GM12878 (cell line): ENCODE measurements around the gene CTRB1. TPM values are rescaled to one million over a fixed set of nuclear protein-coding genes. Genes with fewer than 3 reads are reported as not detected.
A peak's percentile ranks its signal among the peaks of the same experiment; 100 is the strongest.

Experiments
- CHD1 ChIP-seq: IDR thresholded peaks from 2 replicates; pipeline ENCODE4 v1.6.1; 2012; ENCODE audit warnings: low read depth, low read length, improper control_type of control experiment
- CREB1 ChIP-seq: IDR thresholded peaks from 2 replicates; pipeline ENCODE4 v1.6.1; 2012; ENCODE audit warnings: low read depth, mild to moderate bottlenecking, inconsistent platforms
- FOXK2 ChIP-seq: fragments of 450-650 bp; IDR thresholded peaks from 2 replicates; pipeline ENCODE4 v1.6.1; 2017; ENCODE audit warnings: mild to moderate bottlenecking, moderate library complexity
- IKZF1 ChIP-seq: fragments of 450-650 bp; conservative IDR thresholded peaks from 2 replicates; pipeline ENCODE4 v1.6.1; 2017; ENCODE audit warnings: antibody characterized with exemption, mild to moderate bottlenecking
- JUNB ChIP-seq: IDR thresholded peaks from 2 replicates; pipeline ENCODE4 v1.6.1; 2016; ENCODE audit warnings: antibody characterized with exemption, mild to moderate bottlenecking
- JUND ChIP-seq: IDR thresholded peaks from 2 replicates; pipeline ENCODE4 v1.6.1; 2012; ENCODE audit warnings: low read depth, mild to moderate bottlenecking, low read length, improper control_type of control experiment, moderate library complexity
- MTA2 ChIP-seq: fragments of 450-650 bp; IDR thresholded peaks from 2 replicates; pipeline ENCODE4 v1.6.1; 2016; ENCODE audit warnings: low read depth, mild to moderate bottlenecking, moderate library complexity
- MXI1 ChIP-seq: fragments of 150-350 bp; IDR thresholded peaks from 2 replicates; pipeline ENCODE4 v1.6.1; 2011; ENCODE audit warnings: low read depth, mild to moderate bottlenecking, inconsistent platforms, low read length, improper control_type of control experiment
- NBN ChIP-seq: fragments of 450-650 bp; IDR thresholded peaks from 2 replicates; pipeline ENCODE4 v1.6.1; 2016
- NFIC ChIP-seq: IDR thresholded peaks from 2 replicates; pipeline ENCODE4 v1.6.1; 2012; ENCODE audit warnings: low read depth, mild to moderate bottlenecking, inconsistent platforms, low read length, moderate library complexity
- NFYB ChIP-seq: IDR thresholded peaks from 2 replicates; pipeline ENCODE4 v1.6.1; 2011; ENCODE audit warnings: low read depth, mild to moderate bottlenecking, low read length, improper control_type of control experiment, moderate library complexity; ENCODE audit not compliant: insufficient read depth
- PAX8 ChIP-seq: fragments of 450-650 bp; IDR thresholded peaks from 2 replicates; pipeline ENCODE4 v1.6.1; 2017; ENCODE audit warnings: mild to moderate bottlenecking, moderate library complexity
- PML ChIP-seq: IDR thresholded peaks from 2 replicates; pipeline ENCODE4 v1.6.1; 2012; ENCODE audit warnings: low read length, inconsistent platforms
- RB1 ChIP-seq: fragments of 450-650 bp; formaldehyde crosslinking; IDR thresholded peaks from 2 replicates; pipeline ENCODE4 v1.6.1; 2017; ENCODE audit warnings: mild to moderate bottlenecking, borderline replicate concordance
- RUNX3 ChIP-seq: IDR thresholded peaks from 2 replicates; pipeline ENCODE4 v1.6.1; 2012; ENCODE audit warnings: low read length, inconsistent platforms
- SIN3A ChIP-seq: IDR thresholded peaks from 2 replicates; pipeline ENCODE4 v1.6.1; 2012; ENCODE audit warnings: low read depth, low read length, improper control_type of control experiment
- SMC3 ChIP-seq: IDR thresholded peaks from 2 replicates; pipeline ENCODE4 v1.6.1; 2011; ENCODE audit warnings: low read length, improper control_type of control experiment, borderline replicate concordance
- STAT3 ChIP-seq: IDR thresholded peaks from 2 replicates; pipeline ENCODE4 v1.6.1; 2011; ENCODE audit warnings: low read depth, low read length, improper control_type of control experiment
- WRNIP1 ChIP-seq: IDR thresholded peaks from 2 replicates; pipeline ENCODE4 v1.6.1; 2011; ENCODE audit warnings: low read depth, low read length, improper control_type of control experiment, borderline replicate concordance
- YBX1 ChIP-seq: fragments of 450-650 bp; IDR thresholded peaks from 2 replicates; pipeline ENCODE4 v1.6.1; 2016; ENCODE audit warnings: antibody characterized with exemption
- polyA plus RNA-seq, 11 experiments: library from polyadenylated mRNA; depleted of rRNA in 4 of 11; unstranded in 6 of 11; stranded (reverse) in 5 of 11; fragments of >200 nt; fragmentation: Nextera tagmentation in 4 of 11; fragmentation: Illumina TruSeq in 1 of 11; extraction: Ambion mirVana in 4 of 11; extraction: Trizol in 1 of 11; gene quantifications; 1 replicate in 1 of 11; 2 replicates in 10 of 11; pipeline versions ENCODE4 v1.2.1 to v1.2.3, GENCODE V29; 2011 to 2016; ENCODE audit warnings: inconsistent platforms in 2 of 11, missing spikeins in 2 of 11, low read depth in 1 of 11
- total RNA-seq, 4 experiments: library from RNA; depleted of rRNA in 3 of 4; stranded (reverse); fragments of >200 nt in 3 of 4; fragmentation: Illumina TruSeq in 1 of 4; extraction: Trizol in 1 of 4; gene quantifications; 2 replicates each; pipeline versions ENCODE4 v1.2.1 to v1.2.3, GENCODE V29; 2013 to 2021
- TF ChIP-seq, protein P1 (sequence below): fragments of 450-650 bp; IDR thresholded peaks from 2 replicates; pipeline ENCODE4 v1.6.1; 2016; ENCODE audit warnings: mild to moderate bottlenecking
- TF ChIP-seq, protein P2 (sequence below): IDR thresholded peaks from 2 replicates; pipeline ENCODE4 v1.6.1; 2012; ENCODE audit warnings: low read depth, low read length, improper control_type of control experiment
- TF ChIP-seq, protein P3 (sequence below): fragments of 450-650 bp; formaldehyde crosslinking; IDR thresholded peaks from 2 replicates; pipeline ENCODE4 v1.4.0; 2020; ENCODE audit warnings: mild to moderate bottlenecking, moderate library complexity

Gene CTRB1
- total and polyA plus RNA-seq, 10 of the 15 experiments (the other 5 are each of a cell fraction or from before 2014, with no cell fraction given): 0.28 to 4.4 TPM; not detected in 8

DNA sequence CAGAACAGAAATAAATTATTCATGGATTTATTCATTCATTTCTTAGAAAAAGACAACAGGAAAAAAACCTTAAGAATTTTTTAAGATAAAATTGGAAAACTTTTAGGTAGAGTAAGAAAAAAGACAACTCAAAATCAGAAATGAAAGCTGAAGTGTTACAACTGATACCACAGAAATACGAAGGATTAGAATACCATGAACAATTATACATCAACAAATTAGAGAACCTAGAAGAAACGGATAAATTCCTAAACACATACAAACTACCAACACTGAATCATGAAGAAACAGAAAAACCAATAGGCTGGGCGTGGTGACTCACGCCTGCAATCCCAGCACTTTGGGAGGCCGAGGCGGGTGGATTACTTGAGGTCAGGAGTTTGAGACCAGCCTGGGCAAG, 39.6 kb upstream of the CTRB1 start (continued):
- peak; percentile 62 for TF ChIP-seq JUNB
- no peak for TF ChIP-seq RB1
- no peak for TF ChIP-seq JUND
- no peak for TF ChIP-seq STAT3
- no peak for TF ChIP-seq CREB1
- TF ChIP-seq, protein P1, sequence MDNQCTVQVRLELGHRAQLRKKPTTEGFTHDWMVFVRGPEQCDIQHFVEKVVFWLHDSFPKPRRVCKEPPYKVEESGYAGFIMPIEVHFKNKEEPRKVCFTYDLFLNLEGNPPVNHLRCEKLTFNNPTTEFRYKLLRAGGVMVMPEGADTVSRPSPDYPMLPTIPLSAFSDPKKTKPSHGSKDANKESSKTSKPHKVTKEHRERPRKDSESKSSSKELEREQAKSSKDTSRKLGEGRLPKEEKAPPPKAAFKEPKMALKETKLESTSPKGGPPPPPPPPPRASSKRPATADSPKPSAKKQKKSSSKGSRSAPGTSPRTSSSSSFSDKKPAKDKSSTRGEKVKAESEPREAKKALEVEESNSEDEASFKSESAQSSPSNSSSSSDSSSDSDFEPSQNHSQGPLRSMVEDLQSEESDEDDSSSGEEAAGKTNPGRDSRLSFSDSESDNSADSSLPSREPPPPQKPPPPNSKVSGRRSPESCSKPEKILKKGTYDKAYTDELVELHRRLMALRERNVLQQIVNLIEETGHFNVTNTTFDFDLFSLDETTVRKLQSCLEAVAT: 0 out of 2 replicates have a peak, but pooled peaks have one; percentile 37
- TF ChIP-seq YBX1: no peak
- no peak for TF ChIP-seq NFYB
- no peak for TF ChIP-seq MXI1
- no peak for TF ChIP-seq FOXK2
- no peak for TF ChIP-seq SIN3A
- TF ChIP-seq, protein P2, sequence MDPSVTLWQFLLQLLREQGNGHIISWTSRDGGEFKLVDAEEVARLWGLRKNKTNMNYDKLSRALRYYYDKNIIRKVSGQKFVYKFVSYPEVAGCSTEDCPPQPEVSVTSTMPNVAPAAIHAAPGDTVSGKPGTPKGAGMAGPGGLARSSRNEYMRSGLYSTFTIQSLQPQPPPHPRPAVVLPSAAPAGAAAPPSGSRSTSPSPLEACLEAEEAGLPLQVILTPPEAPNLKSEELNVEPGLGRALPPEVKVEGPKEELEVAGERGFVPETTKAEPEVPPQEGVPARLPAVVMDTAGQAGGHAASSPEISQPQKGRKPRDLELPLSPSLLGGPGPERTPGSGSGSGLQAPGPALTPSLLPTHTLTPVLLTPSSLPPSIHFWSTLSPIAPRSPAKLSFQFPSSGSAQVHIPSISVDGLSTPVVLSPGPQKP: no peak
- TF ChIP-seq RUNX3: peak; percentile 51; the same call in 1 of the 2 replicates
- TF ChIP-seq MTA2: peak; percentile 74
- TF ChIP-seq NBN: no peak
- no peak for TF ChIP-seq PAX8
- no peak for TF ChIP-seq CHD1
- no peak for TF ChIP-seq PML
- TF ChIP-seq, protein P3, sequence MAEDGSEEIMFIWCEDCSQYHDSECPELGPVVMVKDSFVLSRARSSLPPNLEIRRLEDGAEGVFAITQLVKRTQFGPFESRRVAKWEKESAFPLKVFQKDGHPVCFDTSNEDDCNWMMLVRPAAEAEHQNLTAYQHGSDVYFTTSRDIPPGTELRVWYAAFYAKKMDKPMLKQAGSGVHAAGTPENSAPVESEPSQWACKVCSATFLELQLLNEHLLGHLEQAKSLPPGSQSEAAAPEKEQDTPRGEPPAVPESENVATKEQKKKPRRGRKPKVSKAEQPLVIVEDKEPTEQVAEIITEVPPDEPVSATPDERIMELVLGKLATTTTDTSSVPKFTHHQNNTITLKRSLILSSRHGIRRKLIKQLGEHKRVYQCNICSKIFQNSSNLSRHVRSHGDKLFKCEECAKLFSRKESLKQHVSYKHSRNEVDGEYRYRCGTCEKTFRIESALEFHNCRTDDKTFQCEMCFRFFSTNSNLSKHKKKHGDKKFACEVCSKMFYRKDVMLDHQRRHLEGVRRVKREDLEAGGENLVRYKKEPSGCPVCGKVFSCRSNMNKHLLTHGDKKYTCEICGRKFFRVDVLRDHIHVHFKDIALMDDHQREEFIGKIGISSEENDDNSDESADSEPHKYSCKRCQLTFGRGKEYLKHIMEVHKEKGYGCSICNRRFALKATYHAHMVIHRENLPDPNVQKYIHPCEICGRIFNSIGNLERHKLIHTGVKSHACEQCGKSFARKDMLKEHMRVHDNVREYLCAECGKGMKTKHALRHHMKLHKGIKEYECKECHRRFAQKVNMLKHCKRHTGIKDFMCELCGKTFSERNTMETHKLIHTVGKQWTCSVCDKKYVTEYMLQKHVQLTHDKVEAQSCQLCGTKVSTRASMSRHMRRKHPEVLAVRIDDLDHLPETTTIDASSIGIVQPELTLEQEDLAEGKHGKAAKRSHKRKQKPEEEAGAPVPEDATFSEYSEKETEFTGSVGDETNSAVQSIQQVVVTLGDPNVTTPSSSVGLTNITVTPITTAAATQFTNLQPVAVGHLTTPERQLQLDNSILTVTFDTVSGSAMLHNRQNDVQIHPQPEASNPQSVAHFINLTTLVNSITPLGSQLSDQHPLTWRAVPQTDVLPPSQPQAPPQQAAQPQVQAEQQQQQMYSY (CRISPR knock-in tag): no peak
- TF ChIP-seq NFIC: peak; percentile 29; the same call in 1 of the 2 replicates
- TF ChIP-seq WRNIP1: no peak
- no peak for TF ChIP-seq SMC3
- 0 out of 2 replicates have a peak, but pooled peaks have one; percentile 25 for TF ChIP-seq IKZF1
